GM10266 (cell line): ENCODE results near the gene FOXN3.

Experiments
- DNase-seq: peaks from one replicate; pipeline ENCODE4 v3.0.0; 2012; ENCODE audit errors: extremely low spot score
- CTCF ChIP-seq: IDR thresholded peaks from 2 replicates; pipeline ENCODE4 v1.5.1; 2012; ENCODE audit warnings: mild to moderate bottlenecking, low read depth; ENCODE audit not compliant: control insufficient read depth, insufficient read depth; ENCODE audit errors: missing control alignments

The FOXN3 gene

DNA sequence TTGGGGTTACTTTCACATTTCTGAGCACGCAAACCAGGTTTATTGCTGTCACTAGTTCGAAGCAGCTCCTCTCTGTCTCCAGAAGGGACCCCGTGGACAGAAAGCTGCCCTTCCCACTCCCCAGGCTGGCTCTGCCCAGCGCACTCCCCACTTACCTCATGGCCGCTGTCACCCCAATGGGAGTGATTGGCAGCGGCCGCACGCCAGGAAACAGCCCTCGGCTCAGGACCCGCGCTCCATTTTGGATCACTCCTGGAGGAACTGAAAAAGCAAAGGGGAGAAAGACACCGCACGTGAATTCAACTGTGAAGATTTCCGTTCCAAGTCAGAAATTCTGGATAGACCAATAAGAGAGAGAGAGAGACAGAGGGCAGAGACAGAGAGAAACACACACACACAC lies 236.5 kb downstream of the FOXN3 start:
- TF ChIP-seq CTCF = no peak
- no peak for DNase-seq

DNA sequence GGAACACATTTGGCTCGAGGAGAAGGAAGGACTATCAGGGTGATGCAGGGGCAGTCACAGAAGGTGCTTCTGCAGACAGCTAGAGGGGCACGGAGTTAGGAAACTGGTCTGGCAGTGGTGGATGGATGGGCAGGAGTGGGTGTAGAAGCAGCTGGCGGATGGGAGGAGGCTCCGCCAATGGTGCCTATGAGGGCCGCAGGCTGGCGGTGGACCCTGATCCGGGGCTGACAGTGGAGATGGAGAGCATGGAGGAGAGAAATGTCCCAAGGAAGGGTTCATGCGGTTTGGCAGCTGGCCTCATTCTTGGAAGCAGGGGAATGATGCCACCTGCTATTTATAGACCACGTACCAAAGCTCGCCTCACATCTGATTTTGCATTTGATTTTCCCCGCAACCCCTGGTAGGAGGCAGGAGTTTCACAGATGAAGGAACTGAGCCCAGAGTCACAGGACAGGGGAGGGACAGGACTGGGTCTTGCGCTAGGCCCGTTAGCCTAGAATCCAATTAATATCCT lies 237.1 kb downstream of the FOXN3 start:
- TF ChIP-seq CTCF = no peak
- no peak for DNase-seq

DNA sequence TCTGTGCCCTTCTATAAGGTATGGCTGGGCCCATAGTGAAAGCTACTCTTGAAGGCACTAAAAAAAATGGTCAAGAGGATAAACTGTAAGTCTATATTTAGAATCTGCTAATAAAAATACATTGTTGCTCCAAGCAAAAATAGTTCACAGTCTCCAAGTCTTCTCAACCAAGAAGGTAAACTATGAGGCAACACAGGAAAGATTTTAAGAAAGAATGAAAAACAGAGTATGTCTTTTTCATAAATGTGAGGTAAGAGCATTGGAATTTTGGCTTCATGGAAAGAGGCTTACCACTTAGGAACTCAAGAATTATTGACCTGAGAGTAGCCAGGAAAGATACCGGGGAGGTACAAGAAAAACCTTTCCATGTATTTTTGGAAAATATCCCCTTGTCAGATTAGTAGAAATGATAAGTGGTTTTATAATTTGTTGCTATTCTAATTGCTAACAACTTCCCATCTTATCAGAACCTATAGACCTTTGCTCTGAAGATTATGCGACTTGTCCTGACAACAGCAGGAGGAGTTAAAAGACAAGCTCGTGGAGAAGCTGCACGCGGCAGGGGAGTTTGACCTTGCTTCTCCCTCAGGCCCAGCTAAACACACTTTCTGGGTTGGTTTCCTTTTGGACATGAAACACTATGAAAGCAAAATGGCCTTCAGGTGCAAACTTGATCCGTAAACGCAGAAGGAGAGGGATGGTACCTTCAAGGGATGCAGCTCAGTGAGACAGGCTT lies 238.1 kb downstream of the FOXN3 start:
- DNase-seq = no peak
- TF ChIP-seq CTCF = no peak

DNA sequence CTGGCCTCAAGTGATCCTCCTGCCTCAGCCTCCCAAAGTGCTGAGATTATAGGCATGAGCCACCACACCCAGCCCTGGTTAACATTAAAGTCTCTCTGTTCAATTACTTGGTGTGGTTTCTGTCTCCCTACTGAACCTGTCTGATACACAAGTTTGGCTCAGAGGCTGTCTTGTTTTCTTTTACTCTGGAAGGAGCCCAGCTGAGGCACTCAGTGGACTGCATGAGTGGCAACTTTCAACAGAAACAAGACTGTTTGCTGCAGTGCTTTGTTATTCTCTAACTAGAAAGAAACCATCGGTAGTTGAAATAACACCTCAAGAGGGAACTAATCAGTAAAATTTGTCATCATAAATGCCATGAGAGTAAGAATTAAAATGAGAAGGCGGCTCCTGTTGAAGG lies 238.7 kb downstream of the FOXN3 start:
- DNase-seq = no peak
- no peak for TF ChIP-seq CTCF

- no peak for DNase-seq
- TF ChIP-seq CTCF = no peak
Measured at GRCh38 chr14:89175881-89176799, 240.9 kb downstream of the FOXN3 start.

DNA sequence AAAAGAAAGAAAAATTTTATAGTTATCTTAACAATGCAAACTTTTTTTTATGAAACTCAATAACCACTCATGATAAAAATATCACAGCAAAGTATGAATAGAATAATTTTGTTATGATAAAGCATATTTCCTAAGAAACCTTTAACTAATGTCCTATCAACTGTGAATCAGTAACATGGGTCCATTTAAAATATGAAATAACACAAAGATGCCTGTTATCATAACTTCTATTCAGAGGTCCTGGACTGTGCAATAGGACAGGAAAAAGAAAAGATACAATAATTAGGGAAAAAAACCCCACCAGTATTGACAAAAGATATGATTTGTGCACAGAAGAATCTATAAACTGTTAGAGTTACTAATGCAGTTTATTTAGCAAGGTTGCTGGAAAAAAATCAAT lies 245.4 kb downstream of the FOXN3 start:
- DNase-seq = no peak
- no peak for TF ChIP-seq CTCF
